GM12878 (cell line): ENCODE results near the gene KIF18A. TPM values are rescaled to one million over a fixed set of nuclear protein-coding genes. Genes with fewer than 3 reads are reported as not detected.

Experiments used
- ATAC-seq: fragments of 200-7000 bp; cut with Tn5 transposase; 3 replicates; pipeline ENCODE4 v1.9.1; 2020; ENCODE audit warnings: mild to moderate bottlenecking, moderate library complexity
- BruUV-seq: library from RNA; stranded (reverse); fragments of 400-500 nt; replicated peaks from 2 replicates; lab custom pipeline; 2021; lab: Mats Ljungman, UMichigan
- CTCF ChIA-PET: fragments of 300-600 bp; sonication (Branson Sonifier 250); formaldehyde crosslinking; extraction: SDS; loops from one replicate; lab custom pipeline; 2021; ENCODE audit warnings: inconsistent platforms; lab: Yijun Ruan, JAX
- POLR2A ChIA-PET: fragments of 350-600 bp; formaldehyde crosslinking; extraction: SDS; loops from one replicate; lab custom pipeline; 2021; ENCODE audit warnings: inconsistent platforms; lab: Charles Lee
- RAD21 ChIA-PET: fragments of 300-600 bp; sonication (Branson Sonifier 250); formaldehyde crosslinking; loops from one replicate; lab custom pipeline; 2023; ENCODE audit warnings: antibody characterized with exemption; ENCODE audit not compliant: unreplicated experiment; lab: Charles Lee
- SMC1A ChIA-PET: fragments of 300-600 bp; sonication (Branson Sonifier 250); formaldehyde crosslinking; loops from one replicate; lab custom pipeline; 2023; ENCODE audit not compliant: unreplicated experiment, uncharacterized antibody; lab: Charles Lee
- DNase-seq: peaks from one replicate; pipeline ENCODE4 v3.0.0-alpha.2; 2011; ENCODE audit warnings: low read depth, low spot score
- FAIRE-seq: peaks from 3 replicates; lab custom pipeline; 2011; peaks lifted over from hg19 to GRCh38; lab: Jason Lieb, UNC
- H2AFZ ChIP-seq: 2 replicates; pipeline ENCODE4 v1.6.0; 2011; ENCODE audit warnings: low read depth, low read length, control low read depth; ENCODE audit not compliant: control insufficient read depth
- H3K27ac ChIP-seq: 2 replicates; pipeline ENCODE4 v1.5.1; 2011; ENCODE audit warnings: control low read depth; ENCODE audit not compliant: control insufficient read depth, insufficient read depth
- H3K27me3 ChIP-seq, 2 experiments: replicated peaks in 1 of 2; 2 replicates each; pipeline versions ENCODE4 v1.6.0 to v1.6.1; 2011; ENCODE audit warnings: low read length in 1 of 2; ENCODE audit not compliant: control insufficient read depth in 2 of 2, insufficient read depth in 2 of 2
- H3K36me3 ChIP-seq, 2 experiments: 2 replicates each; pipeline ENCODE4 v1.5.1; 2011; ENCODE audit warnings: low read length in 1 of 2; ENCODE audit not compliant: control insufficient read depth in 2 of 2, insufficient read depth in 2 of 2
- H3K4me1 ChIP-seq: 2 replicates; pipeline ENCODE4 v1.6.1; 2011; ENCODE audit warnings: mild to moderate bottlenecking, low read length, moderate library complexity, mixed read lengths; ENCODE audit not compliant: control insufficient read depth, insufficient read depth
- H3K4me2 ChIP-seq: 2 replicates; pipeline ENCODE4 v1.6.0; 2011; ENCODE audit warnings: control low read depth; ENCODE audit not compliant: control insufficient read depth, insufficient read depth
- H3K4me3 ChIP-seq: fragments of 200-600 bp; sonication (generic); 2 replicates; pipeline ENCODE4 v1.5.1; 2016
- H3K79me2 ChIP-seq: 2 replicates; pipeline ENCODE4 v1.6.0; 2011; ENCODE audit warnings: low read length; ENCODE audit not compliant: control insufficient read depth, insufficient read depth
- H3K9ac ChIP-seq: 2 replicates; pipeline ENCODE4 v1.8.0; 2011; ENCODE audit warnings: low read length, control low read depth, mixed read lengths; ENCODE audit not compliant: control insufficient read depth, insufficient read depth
- H3K9me3 ChIP-seq: replicated peaks from 3 replicates; pipeline ENCODE4 v1.5.1; 2011; ENCODE audit warnings: mild to moderate bottlenecking, low read length; ENCODE audit not compliant: control insufficient read depth, insufficient read depth
- H4K20me1 ChIP-seq: 2 replicates; pipeline ENCODE4 v1.6.0; 2011; ENCODE audit not compliant: control insufficient read depth, insufficient read depth
- CBFB ChIP-seq: IDR thresholded peaks from 2 replicates; pipeline ENCODE4 v1.6.1; 2016; ENCODE audit warnings: antibody characterized with exemption, low read depth
- ESRRA ChIP-seq: IDR thresholded peaks from 2 replicates; pipeline ENCODE4 v1.6.1; 2012; ENCODE audit warnings: mild to moderate bottlenecking, low read length, improper control_type of control experiment
- IKZF1 ChIP-seq: fragments of 450-650 bp; conservative IDR thresholded peaks from 2 replicates; pipeline ENCODE4 v1.6.1; 2017; ENCODE audit warnings: antibody characterized with exemption, mild to moderate bottlenecking
- IRF4 ChIP-seq: IDR thresholded peaks from 2 replicates; pipeline ENCODE4 v1.6.1; 2011; ENCODE audit warnings: low read depth, low read length
- MYC ChIP-seq: IDR thresholded peaks from 2 replicates; pipeline ENCODE4 v1.6.1; 2011; ENCODE audit warnings: mild to moderate bottlenecking, low read length, moderate library complexity, inconsistent platforms; ENCODE audit not compliant: insufficient read depth, insufficient replicate concordance, insufficient read length, severe bottlenecking
- RELB ChIP-seq: fragments of 450-650 bp; IDR thresholded peaks from 2 replicates; pipeline ENCODE4 v1.6.1; 2017; ENCODE audit warnings: low read depth, mild to moderate bottlenecking, moderate library complexity
- SP1 ChIP-seq: IDR thresholded peaks from one replicate; pipeline ENCODE4 v1.6.1; 2011; ENCODE audit warnings: low read depth, low read length
- USF1 ChIP-seq: IDR thresholded peaks from 2 replicates; pipeline ENCODE4 v1.6.1; 2011; ENCODE audit warnings: borderline replicate concordance, low read depth, mild to moderate bottlenecking, moderate library complexity, mixed read lengths, low read length; ENCODE audit not compliant: insufficient read depth; ENCODE audit errors: extremely low read length
- ZNF274 ChIP-seq: IDR thresholded peaks from one replicate; pipeline ENCODE4 v1.8.0; 2011; ENCODE audit not compliant: insufficient read length, insufficient read depth
- WGBS: methylation state at CpG from one replicate; pipeline ENCODE4 v1.1.6; 2016; ENCODE audit warnings: low lambda C conversion rate; ENCODE audit not compliant: insufficient replicate concordance, insufficient coverage; ENCODE audit errors: missing lambda C conversion rate; 5-methylcytosine and 5-hydroxymethylcytosine counted together
- in situ Hi-C: fragments of 300-500 bp; cut with MboI; formaldehyde crosslinking; loops from 9 replicates; pipeline ENCODE4 v1.14.3; 2018; ENCODE audit warnings: mixed read lengths
- intact Hi-C: fragments of 100-400 bp; cut with micrococcal nuclease; formaldehyde crosslinking; loops from one replicate; pipeline ENCODE4 v1.14.2; 2022; ENCODE audit not compliant: unreplicated experiment
- polyA plus RNA-seq, 11 experiments: library from polyadenylated mRNA; depleted of rRNA in 4 of 11; unstranded in 6 of 11; stranded (reverse) in 5 of 11; fragments of >200 nt; fragmentation: Nextera tagmentation in 4 of 11; fragmentation: Illumina TruSeq in 1 of 11; extraction: Ambion mirVana in 4 of 11; extraction: Trizol in 1 of 11; gene quantifications; 1 replicate in 1 of 11; 2 replicates in 10 of 11; pipeline versions ENCODE4 v1.2.1 to v1.2.3, GENCODE V29; 2011 to 2016; ENCODE audit warnings: inconsistent platforms in 2 of 11, missing spikeins in 2 of 11, low read depth in 1 of 11
- total RNA-seq, 4 experiments: library from RNA; depleted of rRNA in 3 of 4; stranded (reverse); fragments of >200 nt in 3 of 4; fragmentation: Illumina TruSeq in 1 of 4; extraction: Trizol in 1 of 4; gene quantifications; 2 replicates each; pipeline versions ENCODE4 v1.2.1 to v1.2.3, GENCODE V29; 2013 to 2021

KIF18A gene
- total and polyA plus RNA-seq, 10 of the 15 experiments (the other 5 are each of a cell fraction or from before 2014, with no cell fraction given): 11.2 to 31.5 (median 20.4) TPM

DNA sequence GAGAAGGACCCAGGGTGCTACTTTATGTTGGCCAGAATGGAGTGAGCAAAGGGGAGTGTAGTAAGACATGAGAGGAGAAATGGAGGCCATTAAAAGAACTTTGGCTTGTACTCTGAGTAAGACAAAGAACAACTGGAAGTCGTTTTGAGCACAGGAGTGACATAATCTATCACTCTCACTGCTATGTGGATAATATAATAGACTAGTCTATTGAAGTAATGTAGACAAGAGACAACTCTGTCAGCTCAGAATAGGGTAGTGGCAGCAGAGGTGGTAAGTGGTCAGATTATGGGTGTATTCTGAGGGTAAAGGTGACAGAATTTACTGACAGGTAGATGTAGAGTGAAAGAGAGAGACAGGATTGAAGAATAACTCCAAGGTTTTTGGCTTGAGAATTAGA, 8.2 kb downstream of the KIF18A start:
- Histone ChIP-seq H3K4me1 (no peaks in the 10 kb centered on the region), H3K4me3 (no peak overlapping the region), H3K79me2 (peaks cover 56% of the 10 kb centered on the region), H2AFZ (peak overlapping the region; percentile 24), H3K36me3 (peaks cover 0 to 8% of the 10 kb centered on the region in 2 experiments; a peak in 1 of 4 replicates), H3K4me2 (no peak overlapping the region), H3K27me3 (no peaks in the 10 kb centered on the region), H3K9ac (no peak overlapping the region), H3K27ac (no peak overlapping the region)
- RAD21 ChIA-PET: no interaction called here
- SMC1A ChIA-PET: interaction anchor here (0.9 to 1.8 kb wide), 3 partner anchors 10 to 369 kb away, joined by 3 to 4 read pairs (median 3); no protein-coding TSS in a partner anchor
- FAIRE-seq (no peak), ATAC-seq (peak; percentile 51)
- intact Hi-C loops (loop anchor here (10.0 kb wide), 1 partner anchor 1235 kb away; no protein-coding TSS in a partner anchor), in situ Hi-C loops (no loop called here)
- 27% methylated on average over 1 of the region's 1 CpG for WGBS
- CTCF ChIA-PET: no interaction called here
- no TSS peak for BruUV-seq
- POLR2A ChIA-PET: no interaction called here
- TF ChIP-seq IRF4 (no peak), SP1 (no peak), IKZF1 (no peak), USF1 (no peak), RELB (no peak), CBFB (no peak), ESRRA (no peak), ZNF274 (no peak), MYC (no peak)
- TF ChIP-seq, all 136 proteins: peak for 0
- Histone ChIP-seq H3K9me3 (no peaks in the 10 kb centered on the region), H4K20me1 (no peaks in the 10 kb centered on the region)
- DNase-seq: no peak
